ENCODE data around the gene ELMOD2. TPM values are rescaled to one million over a fixed set of nuclear protein-coding genes. Genes with fewer than 3 reads are reported as not detected.

ELMOD2 gene
- total and polyA plus RNA-seq, 2 of the 4 experiments (the other 2 are of a cell fraction) = 7.3 to 10.6 TPM

DNA sequence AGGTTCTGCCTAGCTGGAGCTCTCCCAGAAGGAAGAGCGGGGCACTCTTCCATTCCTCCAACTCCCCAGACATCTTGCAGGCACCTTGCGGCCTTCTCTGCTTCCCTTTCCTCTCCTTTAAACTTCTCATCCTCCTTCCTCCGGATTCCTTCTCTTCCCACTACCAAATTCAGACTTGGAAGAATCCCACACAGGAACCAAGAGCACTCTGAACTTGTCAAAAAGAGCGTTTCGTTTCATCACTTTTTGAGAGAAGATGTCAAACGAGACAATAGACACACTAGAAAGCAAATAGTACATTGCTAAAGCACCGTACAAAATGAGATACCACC, 45.3 kb downstream of the ELMOD2 start:
- Histone ChIP-seq H3K23ac (ENCODE audit: low read depth, low read length) (no peak overlapping the region), H3K18ac (ENCODE audit: low read depth, low read length) (no peak overlapping the region), H3K79me1 (ENCODE audit: low read depth in 1 of 2, low read length in 2 of 2) (no peaks in the 10 kb centered on the region), H2BK20ac (ENCODE audit: low read depth, low read length) (no peak overlapping the region), H2AK5ac (ENCODE audit: low read depth, low read length) (no peak overlapping the region), H3K9me1 (ENCODE audit: insufficient read depth, low read length) (no peaks in the 10 kb centered on the region), H3K27me3 (ENCODE audit: control insufficient read depth, insufficient read depth, low read length) (peaks cover 71% of the 10 kb centered on the region), H4K5ac (ENCODE audit: low read depth, low read length) (no peak overlapping the region), H3K14ac (replicated peaks; ENCODE audit: low read depth, low read length) (no peak overlapping the region), H3K9ac (ENCODE audit: low read depth, low read length) (no peak overlapping the region), H2AK9ac (replicated peaks; ENCODE audit: low read depth, low read length, poor library complexity) (no peak overlapping the region), H4K91ac (ENCODE audit: insufficient read depth, low read depth, low read length) (no peak overlapping the region), H4K20me1 (ENCODE audit: insufficient read depth, low read length) (no peaks in the 10 kb centered on the region), H2BK120ac (ENCODE audit: low read depth, low read length) (no peak overlapping the region), H3K4ac (ENCODE audit: low read depth, low read length) (no peak overlapping the region), H2BK5ac (ENCODE audit: low read depth, low read length, poor library complexity, severe bottlenecking) (no peak overlapping the region), H3K27ac (ENCODE audit: insufficient read depth, low read length) (no peak overlapping the region), H3K36me3 (ENCODE audit: control insufficient read depth, insufficient read depth, low read length) (no peaks in the 10 kb centered on the region), H4K8ac (ENCODE audit: low read depth in 2 of 2, low read length in 2 of 2) (no peak overlapping the region), H3K9me3 (ENCODE audit: control insufficient read depth, insufficient read depth, low read length) (peaks cover 17% of the 10 kb centered on the region), H3K4me1 (ENCODE audit: control insufficient read depth, insufficient read depth, low read length) (no peaks in the 10 kb centered on the region), H3K4me2 (ENCODE audit: low read depth, low read length) (peak overlapping the region; percentile 27; the same call in 1 of the 2 replicates), H3K56ac (ENCODE audit: extremely low read depth, insufficient read depth, low read length) (no peak overlapping the region), H2AFZ (replicated peaks; ENCODE audit: low read length, poor library complexity) (no peak overlapping the region), H3K4me3 (ENCODE audit: insufficient read depth, low read depth, low read length) (no peak overlapping the region), H2BK15ac (ENCODE audit: low read depth, low read length) (no peak overlapping the region)
- in situ Hi-C loops (cut with MboI; ENCODE audit: low sequenced_read_pairs) = no loop called here
- DNase-seq = no peak
- no TSS peak for BruUV-seq (replicated peaks)
- TF ChIP-seq, protein P1, sequence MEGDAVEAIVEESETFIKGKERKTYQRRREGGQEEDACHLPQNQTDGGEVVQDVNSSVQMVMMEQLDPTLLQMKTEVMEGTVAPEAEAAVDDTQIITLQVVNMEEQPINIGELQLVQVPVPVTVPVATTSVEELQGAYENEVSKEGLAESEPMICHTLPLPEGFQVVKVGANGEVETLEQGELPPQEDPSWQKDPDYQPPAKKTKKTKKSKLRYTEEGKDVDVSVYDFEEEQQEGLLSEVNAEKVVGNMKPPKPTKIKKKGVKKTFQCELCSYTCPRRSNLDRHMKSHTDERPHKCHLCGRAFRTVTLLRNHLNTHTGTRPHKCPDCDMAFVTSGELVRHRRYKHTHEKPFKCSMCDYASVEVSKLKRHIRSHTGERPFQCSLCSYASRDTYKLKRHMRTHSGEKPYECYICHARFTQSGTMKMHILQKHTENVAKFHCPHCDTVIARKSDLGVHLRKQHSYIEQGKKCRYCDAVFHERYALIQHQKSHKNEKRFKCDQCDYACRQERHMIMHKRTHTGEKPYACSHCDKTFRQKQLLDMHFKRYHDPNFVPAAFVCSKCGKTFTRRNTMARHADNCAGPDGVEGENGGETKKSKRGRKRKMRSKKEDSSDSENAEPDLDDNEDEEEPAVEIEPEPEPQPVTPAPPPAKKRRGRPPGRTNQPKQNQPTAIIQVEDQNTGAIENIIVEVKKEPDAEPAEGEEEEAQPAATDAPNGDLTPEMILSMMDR (conservative IDR thresholded peaks at IDR 0.05; ENCODE audit: low read depth, low read length) = no peak
- TF ChIP-seq, protein P2, sequence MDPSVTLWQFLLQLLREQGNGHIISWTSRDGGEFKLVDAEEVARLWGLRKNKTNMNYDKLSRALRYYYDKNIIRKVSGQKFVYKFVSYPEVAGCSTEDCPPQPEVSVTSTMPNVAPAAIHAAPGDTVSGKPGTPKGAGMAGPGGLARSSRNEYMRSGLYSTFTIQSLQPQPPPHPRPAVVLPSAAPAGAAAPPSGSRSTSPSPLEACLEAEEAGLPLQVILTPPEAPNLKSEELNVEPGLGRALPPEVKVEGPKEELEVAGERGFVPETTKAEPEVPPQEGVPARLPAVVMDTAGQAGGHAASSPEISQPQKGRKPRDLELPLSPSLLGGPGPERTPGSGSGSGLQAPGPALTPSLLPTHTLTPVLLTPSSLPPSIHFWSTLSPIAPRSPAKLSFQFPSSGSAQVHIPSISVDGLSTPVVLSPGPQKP (IDR thresholded peaks at IDR 0.05; ENCODE audit: borderline replicate concordance, low read depth, low read length) = no peak
- no peak for TF ChIP-seq MAFK (IDR thresholded peaks at IDR 0.05; ENCODE audit: low read depth, low read length)
- TF ChIP-seq CHD1 (IDR thresholded peaks at IDR 0.05; ENCODE audit: low read depth, low read length) = no peak
- TF ChIP-seq RFX5 (IDR thresholded peaks at IDR 0.05; ENCODE audit: low read depth, low read length) = no peak
- no peak for TF ChIP-seq FOS (IDR thresholded peaks at IDR 0.05; ENCODE audit: low read depth, low read length)
- no peak for TF ChIP-seq NFE2L2 (IDR thresholded peaks at IDR 0.05; ENCODE audit: low read depth, low read length)
- TF ChIP-seq BHLHE40 (IDR thresholded peaks at IDR 0.05; ENCODE audit: low read depth, low read length) = no peak
- TF ChIP-seq, protein P3, sequence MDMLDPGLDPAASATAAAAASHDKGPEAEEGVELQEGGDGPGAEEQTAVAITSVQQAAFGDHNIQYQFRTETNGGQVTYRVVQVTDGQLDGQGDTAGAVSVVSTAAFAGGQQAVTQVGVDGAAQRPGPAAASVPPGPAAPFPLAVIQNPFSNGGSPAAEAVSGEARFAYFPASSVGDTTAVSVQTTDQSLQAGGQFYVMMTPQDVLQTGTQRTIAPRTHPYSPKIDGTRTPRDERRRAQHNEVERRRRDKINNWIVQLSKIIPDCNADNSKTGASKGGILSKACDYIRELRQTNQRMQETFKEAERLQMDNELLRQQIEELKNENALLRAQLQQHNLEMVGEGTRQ (IDR thresholded peaks at IDR 0.05; ENCODE audit: low read depth, low read length) = no peak
- TF ChIP-seq RAD21 (IDR thresholded peaks at IDR 0.05; ENCODE audit: low read length) = no peak
- no peak for TF ChIP-seq POLR2A (IDR thresholded peaks at IDR 0.05; ENCODE audit: low read depth, low read length)
- TF ChIP-seq CEBPB (IDR thresholded peaks at IDR 0.05; ENCODE audit: low read depth, low read length) = no peak
- TF ChIP-seq MXI1 (IDR thresholded peaks at IDR 0.05; ENCODE audit: borderline replicate concordance, low read depth, low read length) = no peak
- TF ChIP-seq MAZ (IDR thresholded peaks at IDR 0.05; ENCODE audit: borderline replicate concordance, low read depth, low read length) = no peak
- TF ChIP-seq RCOR1 (IDR thresholded peaks at IDR 0.05; ENCODE audit: insufficient replicate concordance, low read length) = no peak
- TF ChIP-seq SMC3 (IDR thresholded peaks at IDR 0.05; ENCODE audit: low read depth, low read length) = no peak
- ATAC-seq (ENCODE audit: low read depth) = no peak
- CTCF ChIA-PET = no interaction called here
- dilution Hi-C loops (cut with HindIII; ENCODE audit: low sequenced_read_pairs, unreplicated experiment) = no loop called here
- WGBS, 2 experiments (ENCODE audit: extremely low coverage in 2 of 2, insufficient read length in 1 of 2) = no CpG with 5 or more reads among the region's 7 CpGs
- intact Hi-C loops (cut with micrococcal nuclease) = no loop called here
- POLR2A ChIA-PET (ENCODE audit: unreplicated experiment) = no interaction called here
